Cardiac muscle cell (in vitro differentiated cells and primary cell): Measurements from ENCODE around the gene PHKA2. TPM values are rescaled to one million over a fixed set of nuclear protein-coding genes. Genes with fewer than 3 reads are reported as not detected.

Experiments
- DNase-seq, 2 donors: peaks; one replicate each; pipeline versions ENCODE4 v3.0.0 to v3.0.0-alpha.2; 2010 to 2017; ENCODE audit warnings: low read depth in 1 of 2, low spot score in 1 of 2
- H3K27ac ChIP-seq: fragments of 200-600 bp; sonication (generic); 2 replicates; pipeline ENCODE4 v1.5.1; 2016
- H3K27me3 ChIP-seq: fragments of 200-600 bp; sonication (generic); 2 replicates; pipeline ENCODE4 v1.6.0; 2016; ENCODE audit warnings: control low read depth
- H3K36me3 ChIP-seq: fragments of 200-600 bp; sonication (generic); 2 replicates; pipeline ENCODE4 v1.5.1; 2016; ENCODE audit warnings: control low read depth
- H3K4me1 ChIP-seq: fragments of 200-600 bp; sonication (generic); 2 replicates; pipeline ENCODE4 v1.8.1; 2017; ENCODE audit warnings: low read depth, mild to moderate bottlenecking, mixed run types
- H3K4me3 ChIP-seq: fragments of 200-600 bp; sonication (generic); 2 replicates; pipeline ENCODE4 v1.5.1; 2016; ENCODE audit warnings: mild to moderate bottlenecking
- H3K9me3 ChIP-seq: fragments of 200-600 bp; sonication (generic); 2 replicates; pipeline ENCODE4 v1.5.1; 2017; ENCODE audit warnings: low read depth, mild to moderate bottlenecking, control low read depth
- polyA plus RNA-seq: library from polyadenylated mRNA; unstranded; fragments of >200 nt; fragmentation: Nextera tagmentation; extraction: Ambion mirVana; gene quantifications from 2 replicates; pipeline ENCODE4 v1.2.1, GENCODE V29; 2016
- total RNA-seq: library from RNA; depleted of rRNA; stranded (reverse); fragments of >200 nt; gene quantifications from 2 replicates; pipeline ENCODE4 v1.2.3, GENCODE V29; 2016
- TF ChIP-seq, protein P1 (sequence below): IDR thresholded peaks from 2 replicates; pipeline ENCODE4 v1.5.1; 2012; ENCODE audit warnings: low read depth, mild to moderate bottlenecking, low read length

The PHKA2 gene
- total and polyA plus RNA-seq, 2 experiments from 2014 or later: 34.8 to 47.3 TPM

DNA sequence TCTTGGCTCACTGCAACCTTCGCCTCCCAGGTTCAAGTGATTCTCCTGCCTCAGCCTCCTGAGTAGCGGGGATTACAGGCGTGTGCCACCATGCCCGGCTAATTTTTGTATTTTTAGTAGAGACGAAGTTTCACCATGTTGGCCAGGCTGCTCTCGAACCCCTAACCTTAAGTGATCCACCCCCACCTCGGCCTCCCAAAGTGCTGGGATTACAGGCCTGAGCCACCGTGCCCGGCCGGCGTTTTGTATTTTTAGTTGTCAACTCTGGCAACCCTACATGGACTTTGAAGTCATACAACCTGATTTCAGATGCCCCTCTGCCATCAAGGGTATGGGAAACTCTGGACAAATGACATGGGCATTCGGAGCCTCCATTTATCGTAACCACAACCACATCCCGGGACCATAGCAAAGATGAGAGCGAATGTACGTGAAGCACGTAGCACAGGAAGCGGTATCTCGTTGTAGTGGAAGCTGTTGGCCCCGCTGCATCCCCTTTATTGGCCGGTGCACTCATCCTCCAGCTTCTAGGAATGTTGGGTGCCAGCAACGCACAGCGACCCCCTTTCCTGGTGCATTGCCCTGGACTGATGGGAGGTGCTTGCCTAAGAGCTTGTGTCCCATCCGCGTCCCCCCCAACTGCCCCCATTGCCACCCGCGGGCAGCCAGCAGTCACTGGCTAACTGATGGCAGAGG is 109.2 kb downstream of the PHKA2 start:
- TF ChIP-seq, protein P1, sequence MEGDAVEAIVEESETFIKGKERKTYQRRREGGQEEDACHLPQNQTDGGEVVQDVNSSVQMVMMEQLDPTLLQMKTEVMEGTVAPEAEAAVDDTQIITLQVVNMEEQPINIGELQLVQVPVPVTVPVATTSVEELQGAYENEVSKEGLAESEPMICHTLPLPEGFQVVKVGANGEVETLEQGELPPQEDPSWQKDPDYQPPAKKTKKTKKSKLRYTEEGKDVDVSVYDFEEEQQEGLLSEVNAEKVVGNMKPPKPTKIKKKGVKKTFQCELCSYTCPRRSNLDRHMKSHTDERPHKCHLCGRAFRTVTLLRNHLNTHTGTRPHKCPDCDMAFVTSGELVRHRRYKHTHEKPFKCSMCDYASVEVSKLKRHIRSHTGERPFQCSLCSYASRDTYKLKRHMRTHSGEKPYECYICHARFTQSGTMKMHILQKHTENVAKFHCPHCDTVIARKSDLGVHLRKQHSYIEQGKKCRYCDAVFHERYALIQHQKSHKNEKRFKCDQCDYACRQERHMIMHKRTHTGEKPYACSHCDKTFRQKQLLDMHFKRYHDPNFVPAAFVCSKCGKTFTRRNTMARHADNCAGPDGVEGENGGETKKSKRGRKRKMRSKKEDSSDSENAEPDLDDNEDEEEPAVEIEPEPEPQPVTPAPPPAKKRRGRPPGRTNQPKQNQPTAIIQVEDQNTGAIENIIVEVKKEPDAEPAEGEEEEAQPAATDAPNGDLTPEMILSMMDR: no peak
- H3K9me3 ChIP-seq: no peaks in the 10 kb centered on the region

DNA sequence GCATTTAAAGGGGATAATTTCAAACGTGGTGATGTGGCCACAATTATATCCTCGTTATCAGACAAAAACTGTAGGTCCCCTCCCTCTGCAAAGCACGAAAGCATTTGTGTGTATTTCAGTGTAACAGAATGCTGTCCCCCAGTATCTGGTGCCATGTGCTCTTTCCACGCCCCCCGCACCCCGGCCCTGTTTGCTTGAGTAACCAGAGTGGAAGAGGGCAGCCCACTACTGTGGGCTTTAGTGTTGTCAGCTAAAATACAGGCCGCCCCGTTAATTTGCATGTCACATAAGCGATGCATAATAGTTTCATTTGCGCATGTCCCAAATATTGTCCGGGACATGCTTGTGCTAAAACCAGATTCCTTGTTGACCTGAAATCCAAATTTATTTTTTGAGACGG is 110.1 kb downstream of the PHKA2 start:
- Histone ChIP-seq H3K4me3 (no peak overlapping the region), H3K9me3 (no peaks in the 10 kb centered on the region), H3K27me3 (no peaks in the 10 kb centered on the region), H3K4me1 (no peaks in the 10 kb centered on the region), H3K36me3 (no peaks in the 10 kb centered on the region), H3K27ac (no peak overlapping the region)
- no peak for DNase-seq
- TF ChIP-seq, protein P1: no peak

More for the DNA sequence above, 109.2 kb downstream of the PHKA2 start:
- Histone ChIP-seq H3K4me1 (no peaks in the 10 kb centered on the region), H3K27ac (no peak overlapping the region), H3K36me3 (no peaks in the 10 kb centered on the region), H3K27me3 (no peaks in the 10 kb centered on the region), H3K4me3 (no peak overlapping the region)
- DNase-seq: no peak

DNA sequence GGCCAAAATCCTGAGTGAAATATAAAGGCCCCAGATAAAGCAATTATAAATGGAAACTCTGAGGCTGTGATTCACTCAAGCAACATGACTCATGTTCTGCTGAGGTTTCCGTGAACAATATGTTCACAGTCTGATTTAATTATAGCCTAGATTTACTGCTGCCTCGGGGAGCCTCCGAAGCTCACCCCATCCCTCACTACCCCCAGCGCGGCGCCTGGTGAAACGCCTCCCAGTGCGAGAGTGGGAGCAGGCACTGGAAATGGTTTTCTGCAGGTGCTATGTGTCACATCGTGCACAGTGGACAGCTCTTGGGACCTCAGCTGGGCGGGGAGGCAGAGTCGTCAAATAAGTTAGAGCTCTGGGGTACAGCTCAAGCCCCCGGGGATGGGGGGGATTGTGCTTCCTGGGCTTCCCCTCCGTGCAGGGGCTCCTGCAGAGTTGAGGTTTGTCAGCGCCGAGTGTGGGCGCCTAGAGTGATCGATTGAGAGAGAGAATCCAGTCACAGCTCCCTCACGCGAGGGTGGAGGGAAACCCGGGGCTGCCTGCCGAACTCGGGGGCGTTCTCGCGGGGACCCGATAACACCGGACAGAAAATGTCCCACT is 110.6 kb downstream of the PHKA2 start:
- Histone ChIP-seq H3K9me3 (no peaks in the 10 kb centered on the region), H3K27me3 (no peaks in the 10 kb centered on the region), H3K4me1 (no peaks in the 10 kb centered on the region), H3K36me3 (no peaks in the 10 kb centered on the region), H3K4me3 (no peak overlapping the region), H3K27ac (no peak overlapping the region)
- DNase-seq: peak in 1 of 2 donors; percentile 72
- TF ChIP-seq, protein P1: no peak

GRCh38 chrX:18872621-18873020 is 111.3 kb downstream of the PHKA2 start:
- Histone ChIP-seq H3K36me3 (no peaks in the 10 kb centered on the region), H3K9me3 (no peaks in the 10 kb centered on the region), H3K4me1 (no peaks in the 10 kb centered on the region), H3K27me3 (no peaks in the 10 kb centered on the region), H3K4me3 (no peak overlapping the region), H3K27ac (no peak overlapping the region)
- no peak for DNase-seq
- TF ChIP-seq, protein P1: no peak

GRCh38 chrX:18871970-18872369 is 111.9 kb downstream of the PHKA2 start:
- H3K4me3 ChIP-seq: no peak overlapping the region
- H3K27ac ChIP-seq: no peak overlapping the region
- TF ChIP-seq, protein P1: no peak
- DNase-seq: no peak
- no peaks in the 10 kb centered on the region for H3K27me3 ChIP-seq
- no peaks in the 10 kb centered on the region for H3K36me3 ChIP-seq
- no peaks in the 10 kb centered on the region for H3K9me3 ChIP-seq
- H3K4me1 ChIP-seq: no peaks in the 10 kb centered on the region
